CD4-positive, alpha-beta T cell treated with Interleukin-10 for 1 hour (primary cell): ENCODE data around the gene ZNF846.
"Not testable (repeated sequence)": the region's sequence is repeated elsewhere in the genome, so short reads cannot be mapped to it uniquely, and the experiment has no call there.

Source experiments
- DNase-seq: peaks from one replicate; pipeline ENCODE4 v3.0.0-alpha.2; 2020

ZNF846 gene

GRCh38 chr19:9782338-9782737, 13.8 kb upstream of the ZNF846 start:
- no peak for DNase-seq

GRCh38 chr19:9757544-9758501, 10.7 kb downstream of the ZNF846 start:
- no peak for DNase-seq

- no peak for DNase-seq
Observed at GRCh38 chr19:9752701-9753443, 15.7 kb downstream of the ZNF846 start.

- DNase-seq: no peak
Observed at GRCh38 chr19:9751446-9751845, 17.1 kb downstream of the ZNF846 start.

GRCh38 chr19:9741476-9742171, 26.9 kb downstream of the ZNF846 start:
- DNase-seq: no peak

GRCh38 chr19:9735986-9736385, 32.6 kb downstream of the ZNF846 start:
- DNase-seq: no peak

- not testable (repeated sequence) for DNase-seq
Observed at GRCh38 chr19:9730056-9730455, 38.5 kb downstream of the ZNF846 start.

- DNase-seq: no peak
Observed at GRCh38 chr19:9729162-9729561, 39.4 kb downstream of the ZNF846 start.

- DNase-seq: no peak
Observed at GRCh38 chr19:9727644-9728043, 40.9 kb downstream of the ZNF846 start.

- DNase-seq: not testable (repeated sequence)
Observed at GRCh38 chr19:9725508-9726201, 42.9 kb downstream of the ZNF846 start.

- DNase-seq: no peak
Observed at GRCh38 chr19:9724157-9724556, 44.4 kb downstream of the ZNF846 start.

- DNase-seq: no peak
Observed at GRCh38 chr19:9721861-9722260, 46.7 kb downstream of the ZNF846 start.

GRCh38 chr19:9720541-9720940, 48.0 kb downstream of the ZNF846 start:
- DNase-seq: no peak

- DNase-seq: no peak
Observed at GRCh38 chr19:9711815-9712214, 56.7 kb downstream of the ZNF846 start.

- no peak for DNase-seq
Observed at GRCh38 chr19:9709305-9709704, 59.2 kb downstream of the ZNF846 start.

- DNase-seq: no peak
Observed at GRCh38 chr19:9705836-9706235, 62.7 kb downstream of the ZNF846 start.

GRCh38 chr19:9702186-9702585, 66.4 kb downstream of the ZNF846 start:
- no peak for DNase-seq
